IPS-NIHi11 (cell line): ENCODE data around the gene EIF4ENIF1.
"Not testable (repeated sequence)": the region's sequence is repeated elsewhere in the genome, so short reads cannot be mapped to it uniquely, and the experiment has no call there.

Experiments used
- DNase-seq: peaks from one replicate; pipeline ENCODE4 v3.0.0; 2012; ENCODE audit warnings: mixed read lengths, low spot score

Gene EIF4ENIF1

DNA sequence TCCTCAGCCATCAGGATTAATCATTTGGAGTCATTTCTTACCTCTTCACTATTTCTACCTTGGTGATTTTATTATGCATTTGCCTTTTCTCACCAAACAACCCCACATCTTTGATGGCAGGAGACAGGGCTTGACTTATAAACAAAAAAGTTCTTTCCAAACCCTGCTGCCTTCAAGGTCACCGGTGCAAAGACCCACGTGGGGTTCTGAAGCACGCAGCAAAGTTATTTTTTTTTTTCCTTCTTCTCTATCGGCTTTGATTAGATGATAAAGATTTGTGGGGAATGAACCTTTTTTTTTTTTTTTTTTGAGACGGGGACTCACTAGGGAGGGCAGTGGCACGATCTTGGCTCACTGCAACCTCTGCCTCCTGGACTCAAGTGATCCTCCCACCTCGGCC is 46.1 kb downstream of the EIF4ENIF1 start:
- DNase-seq: no peak

DNA sequence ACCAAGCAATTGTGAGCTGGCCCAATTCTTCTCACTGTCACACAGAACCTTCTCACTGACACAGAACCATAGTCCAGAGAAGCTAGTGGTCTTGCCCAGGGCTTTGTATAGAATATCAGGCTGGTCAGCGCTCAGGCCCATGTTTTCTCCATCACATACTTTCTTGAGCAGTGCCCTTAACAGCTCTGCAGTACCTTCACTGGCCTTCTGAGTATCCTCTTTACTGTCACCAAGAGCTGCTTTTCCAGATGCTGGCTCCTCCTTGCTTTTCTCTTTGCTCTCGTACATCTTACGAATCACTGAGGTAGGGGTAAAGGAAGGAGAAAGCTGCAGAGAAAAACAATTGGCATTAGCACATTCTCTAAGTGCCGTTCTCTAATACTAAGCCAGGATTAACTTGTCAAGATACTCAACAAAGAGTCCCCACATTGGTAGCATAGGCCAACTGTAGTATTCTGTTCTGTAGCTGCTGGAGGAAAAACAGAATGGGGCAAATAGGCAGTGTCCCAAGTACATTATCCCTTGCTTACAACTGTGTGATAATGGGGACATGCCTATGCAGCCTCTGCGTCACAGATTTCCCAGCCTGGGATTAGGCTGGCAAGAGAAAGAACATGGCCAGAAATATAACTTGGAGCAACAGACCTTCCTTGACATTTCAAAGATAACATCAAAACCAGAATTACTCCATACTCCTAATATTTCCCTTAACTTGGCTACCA is 46.7 kb downstream of the EIF4ENIF1 start:
- DNase-seq: no peak

DNA sequence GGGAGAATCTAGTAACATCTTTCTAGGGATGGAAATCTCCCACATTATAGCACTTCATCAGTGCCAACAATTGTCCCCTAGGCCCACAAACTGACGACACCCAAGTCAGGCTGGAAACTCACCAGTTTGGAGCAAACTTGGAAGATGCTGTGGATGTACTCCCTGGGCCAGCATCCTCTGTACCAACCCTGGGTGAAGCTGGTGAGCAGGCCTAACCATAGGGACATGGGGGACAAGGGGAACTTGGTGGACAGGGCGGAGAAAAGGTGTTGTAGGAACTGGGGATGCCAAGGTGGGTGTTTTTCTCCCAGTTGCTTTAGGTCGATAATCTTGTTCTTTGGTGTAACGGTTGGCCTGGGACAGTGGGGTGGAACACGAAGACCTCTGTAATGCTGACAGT is 48.0 kb downstream of the EIF4ENIF1 start:
- no peak for DNase-seq

DNA sequence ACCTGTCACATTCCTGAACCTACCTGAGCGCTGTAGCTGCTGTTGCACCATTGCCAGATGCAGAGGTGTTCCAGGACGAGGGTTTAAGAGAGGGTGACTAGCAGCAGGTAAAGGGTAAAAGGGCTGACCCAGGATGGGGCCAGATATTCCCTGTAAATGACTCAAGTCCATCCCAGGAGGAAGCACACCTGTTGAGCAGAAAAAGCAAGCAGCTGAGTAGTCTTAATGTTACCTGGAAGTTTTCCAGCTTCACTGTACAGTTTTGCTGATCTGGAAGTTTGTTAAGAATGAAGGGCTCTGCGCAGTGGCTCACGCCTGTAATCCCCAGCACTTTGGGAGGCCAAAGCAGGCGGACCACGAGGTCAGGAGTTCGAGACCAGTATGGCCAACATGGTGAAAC is 49.0 kb downstream of the EIF4ENIF1 start:
- DNase-seq: no peak

DNA sequence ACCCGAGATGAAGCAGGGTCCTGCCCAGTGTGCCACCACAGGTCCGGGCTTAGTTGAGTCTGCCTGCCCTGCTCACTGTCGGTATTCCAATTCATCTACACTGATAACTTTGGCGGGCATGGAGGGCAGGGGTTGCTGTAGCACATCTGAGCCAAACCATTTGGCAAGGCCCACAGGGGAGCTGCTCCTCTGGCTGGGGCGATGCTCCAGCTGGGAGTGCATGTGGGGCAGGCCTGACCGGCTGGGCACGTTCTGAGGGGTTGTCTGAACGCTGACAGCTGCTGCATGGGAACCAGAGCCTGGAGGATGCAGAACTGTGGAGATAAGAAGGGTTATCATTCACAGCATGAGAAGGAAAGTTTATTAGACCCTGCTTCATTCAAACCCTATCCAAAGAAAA is 49.8 kb downstream of the EIF4ENIF1 start:
- no peak for DNase-seq

DNA sequence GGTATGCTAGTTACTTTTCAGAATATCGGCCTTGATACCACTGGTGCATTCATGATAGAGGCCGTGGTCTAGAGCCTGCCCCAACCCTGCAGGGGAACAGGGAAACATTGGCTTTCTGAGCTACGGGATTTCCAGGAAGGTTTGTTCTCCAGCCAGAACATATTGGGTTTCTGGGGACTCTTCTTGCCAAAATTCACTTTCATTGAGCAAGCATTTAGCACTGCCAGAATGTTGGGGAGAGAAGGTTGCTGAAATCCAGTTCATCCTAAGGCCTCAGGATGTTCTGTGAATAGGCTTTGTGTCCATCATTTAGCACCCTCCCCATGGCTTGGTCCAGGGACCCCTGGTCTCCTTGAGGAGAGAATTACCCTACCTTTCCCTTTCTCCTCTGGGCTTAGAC is 53.5 kb downstream of the EIF4ENIF1 start:
- DNase-seq: no peak

DNA sequence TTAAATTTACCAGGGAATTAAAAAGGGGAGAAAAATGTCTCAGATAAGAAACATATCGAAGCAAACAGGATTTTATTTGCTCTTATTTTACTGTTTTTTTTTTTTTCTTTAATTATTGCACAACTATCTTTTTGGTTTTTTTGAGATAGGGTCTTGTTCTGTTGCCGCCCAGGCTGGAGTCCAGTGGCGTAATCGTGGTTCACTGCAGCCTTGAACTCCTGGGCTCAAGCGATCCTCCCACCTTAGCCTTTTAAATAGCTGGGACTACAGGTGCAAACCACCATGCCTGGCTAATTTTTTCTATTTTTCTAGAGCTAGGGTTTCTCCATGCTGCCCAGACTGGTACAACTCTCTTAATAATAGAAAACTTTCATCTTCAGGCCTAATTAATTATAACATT is 57.7 kb downstream of the EIF4ENIF1 start:
- DNase-seq: no peak

DNA sequence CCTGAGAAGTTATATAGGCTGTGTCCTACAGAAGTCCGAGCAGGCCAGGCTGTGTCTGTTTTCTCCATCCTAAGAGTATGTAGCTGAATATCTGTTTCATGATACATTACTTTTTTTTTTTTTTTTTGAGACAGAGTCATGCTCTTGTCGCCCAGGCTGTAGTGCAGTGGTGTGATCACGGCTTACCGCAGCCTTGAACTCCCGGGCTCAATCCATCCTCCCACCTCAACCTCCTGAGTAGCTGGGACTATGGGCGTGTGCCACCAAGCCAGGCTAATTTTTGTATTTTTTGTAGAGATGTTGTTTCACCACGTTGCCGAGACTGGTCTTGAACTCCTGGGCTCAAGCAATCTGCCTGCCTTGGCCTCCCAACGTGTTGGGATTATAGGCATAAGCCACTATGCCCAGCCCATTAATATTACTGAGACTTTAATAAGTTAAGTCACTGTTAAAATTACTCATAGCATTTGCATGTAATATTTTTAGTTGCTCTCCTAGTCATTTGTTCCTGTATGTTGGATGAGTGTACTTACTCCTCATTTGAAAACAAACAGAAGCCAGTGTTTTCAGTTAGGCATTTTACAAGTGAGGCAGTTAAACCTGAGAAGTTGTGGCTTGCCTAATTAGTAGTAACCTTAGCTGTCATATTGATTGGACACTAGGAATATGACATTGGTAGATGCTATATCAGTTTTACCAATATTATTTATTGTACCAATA is 64.2 kb downstream of the EIF4ENIF1 start:
- no peak for DNase-seq

DNA sequence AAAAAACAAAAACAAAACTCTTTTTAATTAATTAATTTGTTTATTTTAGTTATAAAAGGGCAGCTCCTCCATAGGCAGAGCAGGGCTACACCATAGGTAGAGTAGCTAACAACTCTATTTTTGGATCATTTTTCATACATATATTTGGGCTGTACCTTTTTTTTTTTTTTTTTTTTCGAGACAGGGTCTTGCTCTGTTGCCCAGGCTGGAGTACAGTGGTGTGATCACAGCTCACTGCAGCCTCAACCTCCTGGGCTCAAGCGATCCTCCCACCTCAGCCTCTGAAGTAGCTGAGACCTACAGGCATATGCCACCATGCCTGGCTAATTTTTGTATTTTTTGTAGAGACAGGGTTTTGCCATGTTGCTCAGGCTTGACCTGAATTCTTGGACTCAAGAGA is 87.3 kb downstream of the EIF4ENIF1 start:
- not testable (repeated sequence) for DNase-seq

DNA sequence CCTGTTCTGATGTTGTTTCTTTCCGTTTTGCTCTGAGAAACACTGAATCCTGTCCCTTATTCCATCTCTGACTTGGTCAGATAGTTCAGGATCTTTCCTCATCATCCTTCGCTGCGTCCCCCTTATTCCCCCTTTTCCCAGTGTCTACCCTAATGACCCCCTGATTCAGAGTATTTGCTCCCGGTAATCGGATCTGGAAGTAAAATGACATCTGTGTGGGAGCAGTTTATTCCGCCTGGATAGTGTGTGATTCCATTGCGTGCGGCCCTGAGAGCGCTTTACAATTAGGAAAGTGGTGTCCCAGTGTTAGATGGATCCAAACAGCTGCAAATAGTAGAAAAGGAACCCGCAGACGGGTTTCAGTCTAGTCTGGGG is 89.6 kb downstream of the EIF4ENIF1 start:
- no peak for DNase-seq

DNA sequence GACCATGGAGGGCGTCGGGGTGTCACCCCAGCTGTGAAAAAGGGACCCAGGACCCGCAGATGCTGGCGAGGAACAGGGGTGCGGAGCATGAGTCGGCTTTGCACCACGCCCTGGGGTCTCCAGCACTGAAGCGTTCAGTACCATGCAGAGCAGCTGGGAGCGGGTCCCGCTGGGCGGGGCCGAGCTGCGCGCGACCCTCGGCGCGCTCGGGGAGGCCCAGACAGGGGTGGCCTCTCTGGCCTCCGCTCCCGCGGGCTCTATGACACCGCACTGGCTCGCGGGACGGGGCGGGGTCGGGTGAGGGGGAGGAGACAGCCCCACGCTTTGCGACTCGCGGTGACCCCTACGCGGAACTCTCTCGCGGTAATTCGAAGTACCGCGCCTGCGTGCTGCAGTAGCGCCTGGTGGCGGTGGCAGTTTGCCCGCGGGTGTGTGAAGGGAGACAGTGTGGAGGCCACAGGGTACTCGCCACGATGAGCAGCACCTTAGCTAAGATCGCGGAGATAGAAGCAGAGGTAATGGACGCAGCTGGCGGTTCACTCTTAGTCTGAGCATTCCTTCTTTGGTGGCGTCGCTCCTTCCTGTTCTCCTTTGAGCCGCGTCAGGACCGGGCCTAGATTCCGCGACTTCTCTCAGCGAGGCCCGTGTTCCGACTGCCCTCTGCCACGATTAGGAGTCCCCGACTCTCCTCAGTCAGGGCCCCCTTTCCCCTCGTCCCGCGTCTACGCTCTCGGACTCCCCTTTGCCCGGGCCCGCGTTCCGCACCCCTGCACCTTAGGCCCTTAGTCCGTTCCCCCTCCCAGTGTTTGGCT is 90.2 kb downstream of the EIF4ENIF1 start, which contains the start of gene DRG1:
Gene DRG1, plus strand, starts transcription at position 394 of the 812 bp plus-strand sequence. Its CDS starts 80 bp downstream, at position 474.
- peak; percentile 100 for DNase-seq

DNA sequence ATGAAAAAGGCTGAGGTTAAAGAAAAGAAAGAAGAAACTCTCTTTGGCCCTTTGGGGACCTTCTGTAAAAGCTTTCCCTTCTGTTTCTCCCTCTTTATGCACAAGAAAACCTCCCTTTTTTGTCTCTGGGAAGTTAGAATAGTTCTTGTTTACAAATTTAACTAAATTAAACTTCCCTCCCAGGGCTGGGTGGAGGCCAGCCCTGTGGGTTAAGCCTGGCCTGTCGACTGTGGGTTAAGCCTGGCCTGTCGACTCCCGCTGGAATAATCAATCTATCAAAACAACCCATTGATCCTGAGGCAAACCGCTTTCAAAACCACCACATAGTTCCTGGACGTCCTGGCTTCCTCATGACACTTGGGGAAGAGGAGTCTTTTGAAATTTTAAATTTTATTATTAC is 91.4 kb downstream of the EIF4ENIF1 start:
- no peak for DNase-seq

DNA sequence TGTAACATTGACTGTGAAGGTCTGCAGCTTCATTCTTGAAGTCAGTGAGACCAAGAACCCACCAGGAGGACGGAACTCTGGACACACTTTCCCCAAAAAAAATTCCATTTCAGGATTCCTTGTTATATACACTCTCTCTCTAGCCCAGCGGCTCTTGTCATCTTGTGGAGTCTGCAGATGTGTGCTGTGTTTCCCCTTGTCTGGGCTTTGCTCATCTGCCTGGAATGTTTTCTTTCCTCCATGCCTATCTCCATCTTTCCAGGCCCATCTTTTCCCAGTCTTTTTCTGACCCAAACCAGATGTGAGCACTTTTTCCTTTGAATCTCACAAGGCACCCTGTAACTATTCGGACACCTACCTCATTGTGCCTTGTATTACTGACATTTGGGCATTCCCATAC is 95.3 kb downstream of the EIF4ENIF1 start:
- no peak for DNase-seq

DNA sequence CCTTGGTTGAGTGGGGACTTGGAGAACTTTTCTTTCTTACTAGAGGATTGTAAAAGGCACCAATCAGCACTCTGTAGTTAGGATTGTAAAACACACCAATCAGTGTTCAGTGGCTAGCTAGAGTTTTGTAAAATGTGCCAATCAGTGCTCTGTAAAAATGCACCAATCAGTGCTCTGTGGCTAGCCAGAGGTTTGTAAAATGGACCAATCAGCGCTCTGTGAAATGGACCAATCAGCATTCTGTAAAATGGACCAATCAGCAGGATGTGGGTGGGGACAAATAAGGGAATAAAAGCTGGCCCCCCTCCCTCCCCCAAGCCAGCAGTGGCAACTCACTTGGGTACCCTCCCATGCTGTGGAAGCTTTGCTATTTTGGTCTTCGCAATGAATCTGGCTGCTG is 95.7 kb downstream of the EIF4ENIF1 start:
- no peak for DNase-seq
